Measurements from ENCODE around the gene CELF2.
A peak's percentile ranks its signal among the peaks of the same experiment; 100 is the strongest.

The CELF2 gene

DNA sequence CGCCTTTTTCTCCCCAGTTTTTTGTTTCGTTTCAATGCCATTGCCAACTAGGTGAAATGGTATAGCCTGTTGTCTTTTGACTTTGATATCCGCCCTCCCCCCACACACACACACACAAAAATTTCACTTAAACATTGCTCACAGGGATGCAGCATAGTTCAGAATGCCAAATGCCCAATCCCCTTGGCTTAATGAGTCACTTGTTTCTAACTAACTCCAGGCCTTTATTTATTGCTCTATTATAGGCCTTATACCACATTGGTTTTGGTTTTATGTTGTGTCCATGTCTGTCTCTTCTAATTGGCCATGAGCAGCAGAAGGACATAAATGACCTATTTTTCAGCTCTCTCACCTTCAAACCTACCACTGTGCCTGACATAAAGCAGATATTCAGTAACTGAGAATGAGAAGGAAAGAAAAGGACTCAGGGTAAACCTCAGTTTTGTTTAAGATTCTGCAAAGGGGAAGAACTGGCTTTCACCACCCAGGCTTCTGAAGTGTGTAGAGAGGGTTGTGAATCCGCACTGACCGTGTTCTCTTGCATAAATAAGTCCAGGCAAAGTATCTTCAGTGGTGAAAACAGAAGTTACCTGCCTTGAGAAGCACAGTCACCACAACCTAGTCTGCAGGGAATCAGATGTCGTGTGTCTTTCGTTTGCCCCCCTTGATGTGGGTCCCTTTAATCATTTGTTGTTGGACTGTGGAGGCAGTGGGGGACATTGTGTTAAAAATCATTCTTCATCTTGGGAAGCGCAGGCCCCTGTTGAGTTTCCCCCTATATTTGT, 139.8 kb downstream of the CELF2 start:
- no peak for DNase-seq (ENCODE audit: low spot score)

DNA sequence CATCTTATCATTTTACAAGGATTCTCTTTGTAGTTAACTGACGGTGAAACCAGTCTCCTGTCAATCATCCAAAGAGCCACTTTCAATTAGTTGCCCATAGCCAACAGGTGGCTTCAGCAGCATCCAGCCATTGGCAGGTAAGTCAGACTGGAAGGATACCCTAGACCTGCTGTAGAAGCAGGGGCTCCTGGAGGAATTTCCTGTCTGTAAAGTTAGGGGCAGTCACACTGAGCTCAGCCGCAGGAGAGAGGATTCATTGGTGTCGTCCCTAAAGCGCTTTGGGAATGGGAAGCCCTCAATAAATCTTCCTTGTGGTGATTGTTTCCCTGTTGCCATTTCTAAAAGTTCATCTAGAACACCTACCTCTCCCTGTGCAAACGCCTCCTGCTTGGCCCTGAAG, 140.4 kb downstream of the CELF2 start:
- no peak for DNase-seq (ENCODE audit: low spot score)

DNA sequence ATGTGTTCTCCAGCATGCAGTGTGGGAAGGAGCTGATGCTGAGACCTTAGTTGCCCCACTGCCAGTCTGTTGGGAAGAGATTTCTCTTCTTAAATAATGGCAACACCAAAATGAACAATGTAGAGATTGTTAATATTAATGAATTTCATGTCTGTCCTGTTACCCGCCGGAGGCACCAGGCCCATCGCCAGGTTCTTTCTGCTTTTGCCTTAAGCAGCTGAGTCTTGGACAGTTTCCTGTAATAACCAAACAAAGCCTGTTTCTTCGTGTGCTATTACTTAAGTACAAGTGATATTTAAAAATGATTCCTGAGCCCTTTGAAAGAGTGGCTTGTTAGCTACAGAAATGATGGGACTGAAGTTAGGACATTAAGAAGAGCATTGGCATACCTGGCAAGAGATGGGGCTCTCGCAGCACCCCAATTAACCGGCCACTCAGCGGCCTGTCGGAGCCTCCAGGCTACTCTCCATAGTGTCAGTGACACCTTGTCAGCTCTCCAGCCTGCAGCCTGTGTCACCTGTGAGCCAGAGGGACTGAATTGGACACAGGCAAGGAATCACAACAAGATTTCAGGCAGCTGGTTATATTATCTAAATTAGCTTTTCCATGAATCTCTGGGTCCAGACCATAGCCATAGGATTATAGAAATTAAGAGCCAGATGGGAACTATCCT, 142.0 kb downstream of the CELF2 start:
- no peak for DNase-seq (ENCODE audit: low spot score)

DNA sequence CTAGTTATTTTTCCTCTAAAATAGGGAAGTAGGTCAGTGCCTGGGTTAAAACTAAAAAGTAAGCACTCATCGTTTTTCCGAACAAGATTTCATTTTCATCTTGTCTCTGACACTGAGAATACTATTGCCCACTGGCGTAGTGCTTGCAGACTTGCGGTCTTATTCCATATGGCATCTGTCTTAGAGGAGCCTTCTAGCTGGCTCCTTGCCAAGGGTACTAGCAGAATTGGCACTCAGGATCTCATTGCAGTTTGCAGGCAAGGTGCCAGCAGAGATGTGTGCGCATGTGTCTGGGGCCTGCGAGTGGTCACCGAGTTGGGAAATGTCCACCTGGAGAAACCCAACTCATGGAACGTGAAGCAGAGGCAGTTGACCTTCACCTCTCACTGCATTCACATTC, 143.4 kb downstream of the CELF2 start:
- DNase-seq (ENCODE audit: low spot score): no peak

DNA sequence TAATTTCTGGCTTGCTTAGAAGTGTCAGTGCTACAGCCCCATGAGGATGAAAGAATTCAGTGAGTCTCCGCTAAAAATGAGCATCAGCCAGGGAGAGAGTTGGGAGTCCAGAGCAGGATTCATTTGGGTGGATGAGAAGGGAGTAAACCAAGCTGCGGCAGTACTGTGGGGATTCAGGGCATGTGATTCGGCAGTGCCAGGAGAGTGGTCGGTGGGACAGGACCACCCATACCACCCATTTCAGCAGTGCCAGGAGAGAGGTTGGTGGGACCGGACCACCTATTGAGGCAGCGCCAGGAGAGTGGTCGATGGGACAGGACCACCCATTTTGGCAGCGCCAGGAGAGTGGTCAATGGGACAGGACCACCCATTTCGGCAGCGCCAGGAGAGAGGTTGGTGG, 144.2 kb downstream of the CELF2 start:
- no peak for DNase-seq (ENCODE audit: low spot score)

DNA sequence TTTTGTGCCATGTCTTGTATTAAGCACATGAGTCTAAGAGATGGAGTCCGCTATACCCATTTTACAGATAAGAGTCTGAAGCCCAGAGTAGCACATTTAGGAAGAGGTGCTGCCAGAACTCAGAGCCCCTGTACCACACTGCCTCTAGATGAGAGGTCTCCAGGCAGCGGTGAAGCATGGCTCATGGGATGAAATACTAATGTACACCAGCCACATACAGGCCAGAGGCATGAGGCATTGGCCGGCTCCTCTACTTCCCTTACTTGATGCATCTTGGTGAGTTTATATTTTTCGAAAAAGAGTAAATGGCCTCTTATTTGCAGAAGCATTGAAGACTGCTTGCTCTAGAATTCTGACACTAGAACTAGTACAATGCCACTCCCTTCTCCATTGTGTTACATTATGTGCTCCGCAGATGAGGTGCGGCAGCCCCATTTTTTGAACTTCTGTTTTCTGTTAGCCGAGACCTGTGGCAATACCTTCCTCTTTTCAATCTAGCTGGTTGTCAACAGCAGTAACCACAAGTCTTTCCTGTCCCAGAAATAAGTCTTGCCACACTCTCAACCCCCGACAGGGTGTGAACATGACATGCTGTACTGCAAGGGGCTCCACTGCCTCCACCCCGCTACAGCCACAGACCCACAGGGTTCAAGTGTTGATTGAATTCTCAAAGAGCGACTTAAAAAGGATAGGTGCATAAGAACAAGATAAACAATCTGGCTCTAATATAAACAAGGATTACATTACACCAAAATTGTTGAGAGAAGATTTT, 145.3 kb downstream of the CELF2 start:
- no peak for DNase-seq (ENCODE audit: low spot score)

DNA sequence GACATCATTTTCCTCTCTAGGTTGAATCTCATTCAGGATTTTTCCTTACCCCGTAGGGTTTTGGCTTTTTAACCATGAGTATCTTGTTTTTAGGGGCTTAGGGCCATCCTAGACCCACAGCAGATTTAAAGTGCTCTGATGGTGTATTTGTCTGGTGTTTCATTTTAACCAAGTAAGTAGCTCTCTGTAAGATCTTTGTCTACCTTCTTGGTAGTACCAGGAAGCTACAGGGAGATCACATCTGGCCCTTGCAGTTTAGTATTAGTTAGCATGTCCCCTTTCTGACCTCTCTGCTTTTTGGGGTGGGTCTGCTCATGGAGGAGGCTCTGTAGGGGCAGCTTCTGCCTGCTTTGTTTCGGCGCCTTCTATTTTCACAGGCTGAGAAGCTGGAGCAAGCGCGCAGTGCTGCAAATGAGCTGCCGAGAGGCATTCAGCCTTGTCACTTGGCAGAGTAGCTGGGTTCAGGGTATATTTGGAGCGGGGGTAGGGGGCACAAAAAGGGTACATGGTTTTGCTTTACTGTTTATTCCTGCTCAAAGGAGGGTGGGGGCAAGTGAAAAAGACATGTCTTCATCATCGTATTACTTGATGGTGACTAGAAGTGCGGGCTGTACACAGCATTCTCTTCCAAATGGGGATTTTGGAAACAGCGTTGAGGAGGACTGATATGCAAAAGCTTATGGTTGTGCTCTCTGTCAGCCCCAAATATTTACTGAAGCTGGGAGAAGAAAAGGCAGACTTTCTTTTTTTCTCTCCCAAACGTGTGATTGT, 146.3 kb downstream of the CELF2 start:
- DNase-seq (ENCODE audit: low spot score): no peak

DNA sequence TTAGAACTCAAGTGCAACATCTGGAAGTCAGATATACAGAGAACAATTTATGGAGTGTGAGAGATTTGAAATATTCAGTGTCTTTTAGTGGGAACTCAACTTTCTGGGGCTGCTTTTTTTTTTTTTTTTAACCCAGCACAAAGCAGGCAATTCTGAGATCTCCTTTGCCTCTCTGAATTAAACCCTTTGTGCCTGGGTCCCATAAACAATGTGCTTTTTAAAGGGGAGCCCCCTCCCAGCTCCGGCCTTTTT, 146.8 kb downstream of the CELF2 start:
- DNase-seq (ENCODE audit: low spot score): no peak

DNA sequence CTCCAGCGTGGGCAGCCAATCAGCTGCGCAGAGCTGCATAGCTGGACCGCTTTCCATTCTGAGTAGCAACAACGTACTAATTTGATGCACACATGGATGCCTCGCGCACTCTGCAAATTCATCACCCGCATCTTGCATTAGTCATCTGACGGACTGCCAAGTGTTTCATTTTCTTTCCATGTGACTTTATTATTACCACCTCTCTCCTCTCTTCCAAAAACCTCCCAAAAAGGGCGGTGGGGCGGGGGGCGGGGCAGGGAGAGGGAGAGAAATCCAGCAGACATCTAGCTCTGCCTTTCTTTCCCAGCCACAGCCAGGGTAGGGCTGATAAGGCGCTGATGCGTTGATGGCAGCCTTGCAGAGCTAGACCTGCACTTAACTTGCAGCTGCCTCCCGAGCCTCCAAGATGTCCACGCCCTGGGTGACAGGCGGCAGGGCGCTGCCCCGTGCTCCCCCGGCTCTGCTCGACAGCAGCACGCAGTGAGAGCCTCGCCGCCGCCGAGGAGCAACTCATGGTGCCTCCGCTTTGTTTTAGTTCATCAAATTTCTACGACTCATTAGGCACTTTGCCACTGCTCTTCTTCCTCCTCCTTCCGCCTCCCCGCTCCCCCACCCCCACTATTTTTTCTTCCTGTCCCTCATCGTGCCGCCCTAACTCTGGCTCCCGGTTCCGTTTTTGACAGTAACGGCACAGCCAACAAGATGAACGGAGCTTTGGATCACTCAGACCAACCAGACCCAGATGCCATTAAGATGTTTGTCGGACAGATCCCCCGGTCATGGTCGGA, 147.3 kb downstream of the CELF2 start:
- DNase-seq (ENCODE audit: low spot score): peak; percentile 72

DNA sequence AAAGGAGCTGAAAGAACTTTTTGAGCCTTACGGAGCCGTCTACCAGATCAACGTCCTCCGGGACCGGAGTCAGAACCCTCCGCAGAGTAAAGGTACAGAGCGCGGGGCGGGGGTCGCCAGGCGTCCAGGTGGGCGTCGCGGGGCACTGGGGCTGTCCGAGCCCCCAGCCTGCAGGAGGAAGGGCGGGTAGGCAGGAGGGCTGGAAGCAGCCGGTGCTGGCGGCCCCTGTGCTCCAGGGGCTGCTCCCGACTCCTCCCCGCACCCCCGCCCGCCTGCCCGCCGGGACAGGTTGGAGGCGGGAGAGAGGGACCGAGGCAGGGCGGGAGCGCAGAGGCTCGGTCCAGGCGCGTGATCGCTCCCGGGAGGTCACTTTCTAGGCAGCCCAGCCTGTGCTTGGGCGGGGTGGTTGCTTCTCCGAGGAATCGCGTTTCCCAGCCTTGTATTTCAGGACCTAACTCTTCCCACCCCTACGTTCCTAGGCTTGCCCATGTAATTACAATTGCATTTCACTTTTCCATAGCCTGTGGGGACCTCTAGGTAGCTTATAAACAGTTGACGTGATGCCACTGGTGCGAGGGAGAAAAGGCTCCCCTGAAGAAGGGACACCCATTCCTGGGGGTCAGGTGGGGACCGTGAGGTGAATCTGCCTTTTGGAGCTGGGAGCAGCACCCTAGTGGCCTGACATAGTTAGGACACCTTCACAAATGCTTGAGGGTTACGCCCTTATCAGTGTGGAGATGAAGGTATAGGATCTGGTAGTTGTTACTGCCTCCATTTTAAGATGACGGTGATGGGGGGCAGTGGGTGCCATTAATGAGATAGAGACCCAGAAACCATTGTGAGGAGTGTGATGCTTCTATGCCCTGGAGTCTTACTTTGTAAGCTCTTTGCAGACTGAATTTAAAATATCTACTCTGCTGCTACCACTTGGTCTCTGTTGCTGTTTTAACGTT, 148.2 kb downstream of the CELF2 start:
- DNase-seq (ENCODE audit: low spot score): peak; percentile 29

DNA sequence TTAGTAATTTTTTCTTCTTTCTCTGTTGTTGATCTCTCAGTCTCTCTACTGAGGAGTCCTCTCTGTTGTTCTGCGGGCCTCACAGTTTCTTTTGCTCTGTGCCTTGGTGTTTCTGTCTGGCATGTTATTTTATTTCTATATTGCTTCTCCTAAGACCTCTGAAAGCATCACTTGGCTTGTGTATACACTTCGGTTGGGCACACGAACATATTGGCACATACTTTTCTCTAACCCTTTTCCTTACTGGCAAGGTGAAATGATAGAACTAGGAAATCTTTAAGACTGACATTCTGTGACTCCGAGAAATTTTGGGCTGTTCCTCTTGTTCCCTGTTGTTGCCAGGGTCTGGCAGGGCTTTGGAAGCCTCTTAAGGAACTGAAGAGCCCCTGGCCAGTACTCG, 148.9 kb downstream of the CELF2 start:
- no peak for DNase-seq (ENCODE audit: low spot score)

DNA sequence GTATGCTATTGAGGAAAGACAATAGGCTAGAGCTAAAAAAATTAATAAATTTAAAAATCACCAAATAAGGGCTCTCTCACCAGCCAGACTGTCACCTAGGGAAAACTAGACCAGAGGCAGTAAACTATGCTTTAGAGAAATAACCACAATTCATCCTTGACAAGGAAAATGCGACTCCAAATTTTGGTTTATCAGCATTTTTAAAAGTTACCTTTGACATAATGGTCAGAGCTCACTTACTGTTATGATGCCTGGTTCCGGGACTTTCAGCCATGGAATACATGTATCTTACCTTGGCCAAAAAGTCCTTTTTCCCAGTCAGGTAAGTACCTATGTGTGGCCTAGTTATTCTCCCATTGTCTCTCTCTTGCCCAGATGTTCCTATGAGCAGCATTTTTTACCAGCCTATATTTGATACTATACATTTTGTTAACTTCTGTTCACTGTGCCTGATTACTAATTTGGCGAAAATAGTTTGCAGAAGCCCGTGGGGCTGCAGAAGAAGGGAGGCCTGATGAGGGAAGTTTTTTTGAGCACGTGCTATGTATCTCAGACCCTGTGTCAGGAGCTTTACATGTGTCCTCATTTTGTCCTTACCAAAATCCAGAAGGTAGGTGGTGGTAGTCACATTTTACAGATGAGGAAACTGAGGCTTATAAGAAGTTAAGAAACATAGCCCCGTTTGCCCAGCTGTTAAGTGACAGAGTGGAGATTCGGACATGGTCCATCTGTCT, 149.7 kb downstream of the CELF2 start:
- DNase-seq (ENCODE audit: low spot score): no peak

DNA sequence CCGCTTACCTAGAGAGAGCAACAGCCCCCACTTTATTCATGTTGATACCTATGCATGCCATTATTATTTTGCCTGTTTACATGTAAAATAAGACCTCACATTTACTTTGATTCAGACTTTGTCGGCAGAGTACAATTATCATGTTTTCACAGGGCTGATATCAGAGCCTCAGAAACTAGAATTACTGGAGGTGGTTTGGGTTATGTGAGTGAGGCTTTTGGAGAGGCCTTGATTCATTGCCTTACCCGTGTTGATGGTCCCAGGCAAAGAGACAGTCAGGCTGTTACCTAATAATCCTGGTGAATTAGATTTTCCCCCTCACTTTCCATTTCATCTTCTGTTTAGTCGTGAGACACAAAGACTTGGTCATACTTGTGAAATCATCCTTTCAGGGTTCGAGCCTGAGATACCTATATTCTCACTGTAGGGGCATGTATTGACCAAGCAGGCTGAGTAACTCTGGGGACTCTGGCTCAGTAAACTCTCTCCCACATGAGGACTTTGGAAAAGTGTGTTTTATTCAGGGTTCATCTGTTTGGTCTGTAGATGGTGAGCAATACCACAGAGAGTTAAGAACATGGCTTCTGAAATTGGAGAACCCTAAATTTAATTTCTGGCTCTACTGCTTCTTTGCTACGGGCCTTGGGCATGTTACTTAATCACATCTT, 150.9 kb downstream of the CELF2 start:
- DNase-seq (ENCODE audit: low spot score): no peak

DNA sequence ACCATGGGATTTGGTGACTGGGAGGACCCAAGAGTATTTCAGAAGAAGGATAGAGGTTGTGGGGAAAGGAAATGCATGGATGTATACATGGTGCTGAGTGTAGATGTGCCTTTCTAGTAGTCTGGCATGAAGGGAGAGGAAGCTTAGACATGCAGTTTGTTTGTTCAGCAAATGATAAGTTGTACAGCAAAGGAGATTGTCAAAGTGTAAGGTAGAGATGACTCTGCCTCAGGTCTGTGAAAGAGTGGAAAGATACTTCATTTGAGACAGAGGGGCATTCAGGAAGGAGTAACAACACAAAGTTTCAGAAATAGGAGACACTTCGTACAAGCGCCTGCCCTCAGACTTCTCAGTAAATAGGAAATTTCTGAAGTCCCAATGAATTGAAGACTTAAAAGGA, 152.3 kb downstream of the CELF2 start:
- no peak for DNase-seq (ENCODE audit: low spot score)

DNA sequence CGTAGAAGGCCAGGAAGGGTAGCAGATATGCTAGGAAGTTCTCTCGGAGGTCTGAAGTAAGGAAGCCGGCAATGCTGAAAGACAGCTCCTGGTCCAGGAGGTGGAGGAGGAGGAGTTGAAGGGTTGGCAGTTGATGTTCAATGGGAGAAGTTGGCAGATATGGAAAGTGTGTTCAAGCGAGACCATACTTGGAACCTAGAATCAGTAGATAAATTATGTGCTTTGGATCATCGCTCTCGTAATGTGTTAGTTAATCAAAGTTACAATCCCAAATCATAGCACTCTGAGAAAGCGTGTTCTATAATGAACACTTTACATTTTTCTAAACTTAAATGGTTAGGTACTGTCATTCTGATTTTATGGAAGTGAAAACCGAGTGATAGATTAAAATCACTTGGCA, 152.9 kb downstream of the CELF2 start:
- no peak for DNase-seq (ENCODE audit: low spot score)

DNA sequence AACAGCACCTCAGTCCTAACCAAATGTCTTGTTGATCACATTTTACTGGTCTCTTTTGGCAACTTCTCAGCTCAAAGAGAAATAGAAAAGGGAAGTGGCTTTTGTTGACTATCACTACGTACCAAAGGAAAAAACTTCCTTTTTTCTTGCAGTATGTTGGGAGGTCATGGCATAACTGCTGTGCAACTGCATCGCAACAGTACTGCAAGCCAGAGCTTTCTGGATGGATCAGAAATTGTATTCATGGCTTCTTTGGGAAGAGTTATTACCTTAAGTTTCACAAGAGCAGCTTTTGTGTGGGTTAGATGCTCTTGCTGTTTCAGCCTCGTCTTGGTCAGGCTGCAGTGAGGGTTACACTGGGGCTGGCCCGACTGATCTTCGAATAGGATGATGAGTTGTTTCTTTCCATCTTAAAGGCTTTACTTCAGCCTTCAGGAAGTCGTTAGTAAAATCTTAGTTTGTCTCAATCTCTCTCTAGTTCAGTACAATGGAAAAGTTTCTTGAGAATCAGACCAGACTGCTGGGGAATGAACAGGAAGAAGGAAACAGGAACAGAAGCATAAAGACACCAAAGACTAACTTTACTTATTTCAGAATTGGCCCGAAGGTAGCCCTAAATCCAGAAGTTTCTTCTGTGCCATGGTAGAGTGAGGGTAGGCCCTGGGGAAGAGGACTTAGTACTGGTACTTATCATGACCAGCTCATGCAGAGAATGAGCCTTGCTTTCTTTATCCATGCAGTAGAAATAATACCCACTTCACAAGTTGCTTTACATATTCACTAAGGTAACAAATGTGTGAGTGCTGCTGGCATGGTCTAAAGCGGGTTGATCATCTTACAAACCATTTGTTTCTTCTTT, 153.6 kb downstream of the CELF2 start:
- no peak for DNase-seq (ENCODE audit: low spot score)

DNA sequence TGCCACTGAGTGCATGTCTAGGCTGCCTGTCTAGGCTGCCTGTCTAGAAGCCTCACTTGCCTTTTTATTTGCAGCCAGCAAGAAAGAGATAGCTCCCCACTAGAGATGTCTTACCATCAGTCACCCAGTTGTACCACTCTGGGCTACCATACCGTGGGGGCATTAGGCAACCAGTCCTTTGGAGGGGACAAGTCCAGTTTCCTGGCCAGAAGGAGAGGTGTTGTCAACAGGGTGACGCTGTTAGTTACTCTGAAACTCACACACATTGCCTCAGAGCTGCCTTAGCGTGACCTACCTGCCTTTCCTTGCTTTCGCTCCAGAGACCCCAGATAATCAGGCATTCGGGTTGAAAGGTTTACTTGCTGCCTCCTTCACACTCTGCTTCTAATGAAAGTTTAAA, 155.4 kb downstream of the CELF2 start:
- no peak for DNase-seq (ENCODE audit: low spot score)

DNA sequence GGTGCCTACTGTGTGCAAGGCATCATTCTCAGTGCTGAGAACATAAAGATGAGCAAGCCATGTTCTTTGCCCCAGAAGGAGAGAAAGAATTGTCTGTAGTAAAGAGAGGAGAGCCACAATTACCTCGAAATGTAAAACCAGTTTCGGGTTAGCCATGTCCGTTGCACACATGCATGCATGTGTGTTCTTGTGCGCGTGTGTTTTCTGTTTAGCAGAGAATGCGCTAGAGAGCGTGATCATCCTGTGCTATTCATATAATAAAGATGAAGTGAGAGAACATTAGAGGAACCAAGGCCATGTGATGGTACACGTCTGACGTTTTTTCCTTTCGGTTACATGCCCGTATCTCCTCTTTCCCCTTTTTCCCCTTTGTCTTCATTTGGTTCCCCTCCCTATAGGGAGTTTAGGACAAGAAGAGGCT, 158.2 kb downstream of the CELF2 start:
- DNase-seq (ENCODE audit: low spot score): no peak

Measured in kidney tubule cell (primary cell).